Adipocyte (in vitro differentiated cells): ENCODE measurements around the gene LUC7L3.
"Not testable (repeated sequence)": the region's sequence is repeated elsewhere in the genome, so short reads cannot be mapped to it uniquely, and the experiment has no call there.

Experiments used
- DNase-seq: peaks from one replicate; pipeline ENCODE4 v3.0.0-alpha.2; 2015; ENCODE audit warnings: low read depth
- H3K27me3 ChIP-seq: replicated peaks from 2 replicates; pipeline ENCODE4 v1.7.0; 2013; ENCODE audit warnings: mild to moderate bottlenecking, low read length, moderate library complexity; ENCODE audit not compliant: control insufficient read depth, insufficient read depth
- H3K36me3 ChIP-seq: 2 replicates; pipeline ENCODE4 v1.7.0; 2013; ENCODE audit warnings: low read length, mild to moderate bottlenecking, moderate library complexity; ENCODE audit not compliant: control insufficient read depth, insufficient read depth, severe bottlenecking
- H3K4me1 ChIP-seq: 2 replicates; pipeline ENCODE4 v1.7.0; 2013; ENCODE audit warnings: mild to moderate bottlenecking, low read length, moderate library complexity; ENCODE audit not compliant: control insufficient read depth, insufficient read depth
- H3K4me3 ChIP-seq: 2 replicates; pipeline ENCODE4 v1.7.0; 2013; ENCODE audit warnings: mild to moderate bottlenecking, low read length, moderate library complexity
- H3K9ac ChIP-seq: 2 replicates; pipeline ENCODE4 v1.7.0; 2013; ENCODE audit warnings: mild to moderate bottlenecking, low read length, moderate library complexity
- H3K9me3 ChIP-seq: 2 replicates; pipeline ENCODE4 v1.7.0; 2013; ENCODE audit warnings: mild to moderate bottlenecking, low read length, moderate library complexity; ENCODE audit not compliant: control insufficient read depth

Gene LUC7L3

DNA sequence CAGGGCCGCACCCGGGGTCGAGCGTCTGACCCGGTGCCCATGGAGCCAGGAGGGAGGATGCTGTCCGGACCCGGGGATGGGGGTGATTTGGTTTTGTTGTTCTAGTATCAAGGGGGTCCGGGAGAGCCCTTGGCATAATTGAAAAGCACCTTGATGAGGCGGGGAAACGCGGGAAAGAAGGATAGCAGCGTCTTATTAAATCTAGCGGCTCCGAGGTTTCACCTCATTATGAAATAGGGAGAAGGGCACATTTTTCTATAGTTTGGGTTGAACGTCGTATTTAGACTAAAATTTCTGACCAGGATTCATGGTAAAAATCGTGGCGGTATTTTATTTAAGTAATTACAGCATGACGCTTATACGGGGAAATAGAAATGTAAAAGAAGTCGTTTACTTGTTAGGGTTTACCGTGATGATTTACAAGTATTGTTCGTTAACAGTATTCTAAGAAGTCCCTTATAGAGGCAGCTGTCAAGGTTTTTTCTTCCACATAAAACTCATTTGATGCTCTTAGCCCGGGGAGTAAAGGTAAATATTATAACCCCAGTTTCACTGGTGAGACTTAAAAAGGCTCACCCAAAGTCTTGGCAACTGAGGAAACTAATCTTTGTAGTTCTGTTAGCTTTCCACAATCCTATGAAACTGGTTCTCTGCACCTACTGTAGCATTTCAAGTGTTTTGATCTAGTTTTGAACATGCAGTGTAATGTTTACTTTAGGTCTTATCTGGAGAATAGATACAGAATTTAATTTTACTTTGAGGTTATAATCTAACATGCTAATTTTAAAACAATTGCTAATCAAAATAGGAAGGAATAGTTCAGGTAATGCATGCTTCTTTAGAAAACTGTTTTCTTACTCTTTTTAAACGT, 756 bp downstream of the LUC7L3 start:
- Histone ChIP-seq H3K4me1 (peaks cover 31% of the 10 kb centered on the region), H3K9ac (peak overlapping the region; percentile 99), H3K4me3 (peak overlapping the region; percentile 99), H3K9me3 (no peaks in the 10 kb centered on the region), H3K27me3 (no peaks in the 10 kb centered on the region), H3K36me3 (no peaks in the 10 kb centered on the region)
- DNase-seq: no peak

DNA sequence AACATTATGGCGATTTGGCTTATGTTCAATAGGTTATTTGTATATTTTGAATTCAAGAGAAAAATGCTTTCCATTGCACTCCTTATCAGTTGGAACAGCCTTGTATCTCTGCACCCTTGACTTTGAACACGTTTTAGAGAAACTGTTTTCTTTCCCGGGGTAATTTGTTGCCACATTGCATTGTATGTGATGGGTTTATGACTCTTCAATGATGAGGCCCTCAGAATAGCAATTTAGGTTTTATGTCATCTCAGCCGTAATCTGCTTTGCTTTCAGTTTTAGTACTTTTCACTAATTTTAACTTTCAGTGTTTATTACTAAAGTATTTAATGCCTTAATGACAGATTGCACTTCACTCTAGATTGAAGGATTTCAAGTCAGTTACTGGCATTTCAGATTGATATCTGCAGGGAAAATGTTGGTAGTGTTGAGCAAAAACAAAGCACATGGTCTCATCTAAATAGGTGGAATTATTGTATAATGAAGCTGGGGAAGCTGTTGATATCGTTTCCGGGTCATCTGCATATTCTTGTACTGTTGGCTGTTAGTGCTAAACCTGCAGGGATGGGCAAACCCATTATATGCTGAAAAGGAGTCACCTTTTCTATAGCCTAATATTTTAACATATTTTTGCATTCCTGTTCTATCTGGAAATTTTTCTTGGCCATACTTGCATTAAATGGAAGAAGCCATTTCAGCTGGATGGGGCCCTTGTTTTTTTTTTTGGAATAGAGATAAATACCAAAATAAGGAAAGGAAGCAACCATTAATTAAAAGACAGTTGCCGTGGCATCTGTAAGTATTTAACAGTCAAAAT, 2.0 kb downstream of the LUC7L3 start:
- peak; percentile 43 for DNase-seq
- Histone ChIP-seq H3K4me1 (peaks cover 36% of the 10 kb centered on the region), H3K27me3 (no peaks in the 10 kb centered on the region), H3K9ac (peak overlapping the region; percentile 99), H3K36me3 (no peaks in the 10 kb centered on the region), H3K4me3 (peak overlapping the region; percentile 99), H3K9me3 (no peaks in the 10 kb centered on the region)

DNA sequence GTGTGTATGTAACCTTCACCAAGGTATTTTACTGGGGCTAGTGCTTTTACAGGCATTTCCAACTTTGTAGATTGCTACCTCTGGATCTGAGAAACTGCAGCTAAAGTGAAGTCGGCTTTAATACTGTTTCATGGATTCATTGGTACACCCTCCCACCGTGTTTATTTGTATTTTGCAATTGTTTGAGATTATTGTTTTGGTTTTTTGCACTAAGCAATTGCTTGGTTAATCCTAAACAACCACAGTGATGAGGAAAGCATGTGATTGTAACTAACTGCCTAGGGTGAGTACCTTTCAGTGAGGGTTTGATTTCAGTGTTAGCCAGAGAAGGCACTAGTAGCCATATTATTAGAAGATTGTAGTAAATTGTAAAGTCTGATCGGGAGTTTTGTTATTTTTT, 3.3 kb downstream of the LUC7L3 start:
- Histone ChIP-seq H3K27me3 (no peaks in the 10 kb centered on the region), H3K36me3 (no peaks in the 10 kb centered on the region), H3K4me1 (peaks cover 44% of the 10 kb centered on the region), H3K9ac (peak overlapping the region; percentile 41), H3K4me3 (peak overlapping the region; percentile 99), H3K9me3 (no peaks in the 10 kb centered on the region)
- no peak for DNase-seq

DNA sequence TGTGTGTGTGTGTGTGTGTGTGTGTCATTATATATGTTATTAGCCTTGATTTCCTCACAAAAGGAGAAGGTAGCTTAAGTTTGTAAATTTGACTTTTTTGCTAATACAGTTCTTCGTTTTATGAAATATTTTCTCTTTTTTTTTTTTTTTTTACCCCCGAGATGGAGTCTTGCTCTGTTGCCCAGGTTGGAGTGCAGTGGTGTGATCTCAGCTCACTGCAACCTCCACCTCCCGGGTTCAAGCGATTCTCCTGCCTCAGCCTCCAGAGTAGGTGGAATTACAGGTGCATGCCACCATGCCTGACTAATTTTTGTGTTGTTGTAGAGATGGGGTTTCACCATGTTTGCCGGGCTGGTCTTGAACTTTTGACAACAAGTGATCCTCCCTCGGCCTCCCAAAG, 5.2 kb downstream of the LUC7L3 start:
- H3K9ac ChIP-seq, H3K36me3 ChIP-seq, H3K27me3 ChIP-seq, H3K9me3 ChIP-seq, H3K4me3 ChIP-seq, DNase-seq: not testable (repeated sequence)
- H3K4me1 ChIP-seq: peaks cover 40% of the 10 kb centered on the region

DNA sequence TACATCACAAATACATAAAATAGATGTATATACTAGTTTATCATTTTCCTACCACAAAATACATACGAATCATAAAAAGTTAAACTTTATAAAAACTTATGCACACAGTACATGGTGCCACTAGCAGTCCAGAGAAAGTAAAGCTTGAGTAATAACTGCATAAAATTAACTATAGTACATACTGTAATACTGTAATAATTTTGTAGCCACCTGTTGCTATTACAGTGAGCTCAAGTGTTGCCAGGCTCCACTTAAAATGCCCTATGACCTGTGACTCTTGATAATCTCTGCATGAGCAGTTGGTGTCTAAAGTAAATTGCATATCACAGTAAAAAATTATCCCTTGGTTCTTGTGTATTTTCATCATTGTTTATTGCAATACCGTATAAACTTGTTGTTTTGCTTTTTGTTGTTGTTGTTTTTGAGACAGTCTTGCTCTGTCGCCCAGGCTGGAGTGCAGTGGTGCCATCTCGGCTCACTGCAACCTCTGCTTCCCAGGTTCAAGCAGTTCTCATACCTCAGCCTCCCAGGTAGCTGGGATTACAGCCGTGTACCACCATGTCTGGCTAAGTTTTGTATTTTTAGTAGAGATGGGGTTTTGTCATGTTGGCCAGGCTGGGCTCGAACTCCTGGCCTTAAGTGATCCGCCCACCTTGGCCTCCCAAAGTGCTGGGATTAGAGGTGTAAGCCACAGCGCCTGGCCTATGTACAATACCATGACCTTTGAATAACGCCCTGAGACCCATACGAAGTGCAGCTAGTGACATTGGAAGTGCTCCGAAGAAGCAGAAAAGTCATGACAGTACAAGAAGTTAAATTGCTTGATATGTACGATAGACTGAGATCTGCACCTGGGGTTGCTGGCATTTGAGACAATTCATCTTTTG, 6.6 kb downstream of the LUC7L3 start:
- Histone ChIP-seq H3K4me3 (no peak overlapping the region), H3K4me1 (peaks cover 50% of the 10 kb centered on the region), H3K27me3 (no peaks in the 10 kb centered on the region), H3K9me3 (no peaks in the 10 kb centered on the region), H3K9ac (no peak overlapping the region), H3K36me3 (no peaks in the 10 kb centered on the region)
- DNase-seq: no peak

DNA sequence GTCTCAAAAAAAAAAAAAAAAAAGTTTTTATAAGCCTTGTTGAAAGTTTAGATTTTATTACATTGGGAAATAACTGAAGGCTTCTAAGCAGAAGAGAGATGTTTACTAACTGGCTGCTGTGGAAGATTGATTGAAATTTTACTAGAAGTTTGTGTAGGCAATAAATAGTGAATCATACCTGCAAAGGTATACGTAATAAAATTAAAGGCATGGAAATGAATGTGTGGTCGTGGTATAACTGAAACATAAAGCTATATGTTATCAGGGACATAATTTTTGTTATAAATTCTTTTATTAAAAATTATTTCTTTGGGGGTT, 8.7 kb downstream of the LUC7L3 start:
- no peak for DNase-seq
- Histone ChIP-seq H3K9ac (no peak overlapping the region), H3K4me3 (no peak overlapping the region), H3K36me3 (no peaks in the 10 kb centered on the region), H3K27me3 (no peaks in the 10 kb centered on the region), H3K4me1 (peaks cover 34% of the 10 kb centered on the region), H3K9me3 (no peaks in the 10 kb centered on the region)

DNA sequence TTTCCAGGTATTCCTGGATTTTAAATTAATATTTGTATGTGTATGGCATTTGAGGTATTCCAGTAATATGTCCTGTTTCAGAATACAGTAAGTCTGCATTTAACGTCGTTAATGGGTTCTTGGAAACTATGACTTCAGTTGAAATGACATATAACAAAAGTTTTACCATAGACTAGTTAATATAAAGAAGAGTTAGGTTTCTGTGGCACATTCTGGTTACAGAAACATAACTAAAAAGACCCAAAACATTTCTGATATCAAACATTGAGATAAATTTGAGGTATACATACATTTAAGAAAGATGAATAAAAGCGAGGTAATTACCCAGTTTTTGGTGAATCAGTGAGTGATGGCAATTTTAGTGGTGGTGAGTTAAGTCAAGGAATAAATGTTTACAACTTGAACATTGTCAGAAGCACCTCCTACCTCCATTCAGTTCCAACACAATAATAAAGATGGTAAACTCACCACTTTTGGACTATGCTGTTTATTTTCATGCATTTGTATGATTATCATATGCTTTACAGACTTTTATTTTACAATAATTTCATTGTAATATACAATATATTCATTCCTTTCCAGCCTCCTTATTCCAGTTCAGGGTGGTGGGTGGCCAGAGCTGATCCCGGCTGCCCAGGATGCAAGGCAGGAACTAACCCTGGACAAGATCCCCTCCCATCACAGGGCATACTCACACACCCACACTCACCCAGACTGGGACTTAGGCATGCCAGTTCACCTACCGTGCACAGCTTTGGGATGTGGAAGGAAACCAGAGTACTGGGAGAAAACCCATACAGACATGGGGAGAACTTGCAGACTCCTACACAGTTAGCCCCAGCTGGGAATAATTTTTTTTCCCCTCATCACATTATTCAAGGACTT, 9.7 kb downstream of the LUC7L3 start:
- peaks cover 29% of the 10 kb centered on the region for H3K4me1 ChIP-seq
- no peak for DNase-seq
- no peaks in the 10 kb centered on the region for H3K27me3 ChIP-seq
- no peaks in the 10 kb centered on the region for H3K9me3 ChIP-seq
- H3K9ac ChIP-seq: no peak overlapping the region
- no peak overlapping the region for H3K4me3 ChIP-seq
- no peaks in the 10 kb centered on the region for H3K36me3 ChIP-seq

DNA sequence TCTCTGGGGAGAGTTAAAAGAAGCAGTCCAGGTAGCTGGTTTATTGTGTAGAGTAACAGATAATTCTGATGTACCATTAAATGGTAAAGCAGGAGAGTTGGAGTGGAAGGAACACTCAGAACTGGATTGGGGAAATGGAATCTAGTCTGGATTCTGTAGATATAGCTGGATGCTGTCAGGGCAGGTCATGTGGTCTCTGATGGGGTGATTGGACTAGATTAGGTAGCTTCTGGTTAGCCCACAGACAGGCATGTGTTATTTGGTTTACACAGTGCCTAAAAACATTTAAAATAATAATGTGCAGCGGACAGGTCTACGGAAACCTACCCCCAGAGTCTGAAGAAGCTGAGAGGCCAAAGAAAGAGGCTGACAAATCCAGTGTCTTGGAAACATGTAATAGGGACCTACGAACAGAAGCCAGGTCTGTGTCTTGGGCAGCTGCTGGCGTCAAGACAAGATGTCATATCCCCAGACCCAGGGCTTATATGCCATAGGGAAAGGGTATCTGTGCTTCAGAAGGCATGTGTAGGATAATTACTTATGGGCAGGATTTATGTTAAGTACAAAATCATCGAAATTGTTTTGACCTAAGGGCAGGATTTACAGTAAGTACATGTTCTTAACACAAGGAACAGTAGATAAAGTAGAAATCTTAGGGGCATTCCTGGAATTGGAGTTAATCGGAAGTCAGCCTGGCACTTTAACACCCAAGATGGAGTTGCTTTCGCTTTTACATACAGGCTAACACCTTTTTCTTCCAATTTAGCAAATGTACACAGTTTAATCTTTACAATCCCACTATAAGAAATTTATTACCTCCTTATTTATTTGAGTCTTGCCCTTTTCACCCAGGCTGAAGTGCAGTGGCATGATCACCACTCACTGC, 12.4 kb downstream of the LUC7L3 start:
- Histone ChIP-seq H3K36me3 (no peaks in the 10 kb centered on the region), H3K27me3 (no peaks in the 10 kb centered on the region), H3K9me3 (no peaks in the 10 kb centered on the region), H3K9ac (no peak overlapping the region), H3K4me3 (no peak overlapping the region), H3K4me1 (peaks cover 24% of the 10 kb centered on the region)
- no peak for DNase-seq

DNA sequence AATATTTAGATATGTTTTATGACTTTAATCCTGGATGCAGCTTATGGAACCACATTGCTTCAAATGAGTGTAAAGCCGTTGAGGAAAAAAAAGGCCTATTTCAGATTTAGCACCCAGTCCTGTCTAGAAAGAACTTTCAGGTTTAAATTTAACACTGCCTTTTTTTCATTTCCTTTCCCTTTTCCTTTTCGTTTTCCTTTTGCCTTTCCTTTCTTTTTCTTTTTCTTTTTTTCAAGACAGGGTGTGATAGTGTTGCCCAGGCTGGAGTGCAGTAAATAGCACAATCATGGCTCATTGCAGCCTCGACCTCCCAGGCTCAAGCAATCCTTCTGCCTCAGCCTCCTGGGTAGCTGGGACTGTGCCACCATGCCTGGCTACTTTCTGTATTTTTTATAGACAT, 15.9 kb downstream of the LUC7L3 start:
- DNase-seq: no peak
- Histone ChIP-seq H3K9me3 (no peaks in the 10 kb centered on the region), H3K4me3 (no peak overlapping the region), H3K36me3 (peaks cover 32% of the 10 kb centered on the region), H3K9ac (no peak overlapping the region), H3K27me3 (no peaks in the 10 kb centered on the region), H3K4me1 (peaks cover 34% of the 10 kb centered on the region)
